Measurements from ENCODE around the gene MICAL2.

Gene MICAL2

DNA sequence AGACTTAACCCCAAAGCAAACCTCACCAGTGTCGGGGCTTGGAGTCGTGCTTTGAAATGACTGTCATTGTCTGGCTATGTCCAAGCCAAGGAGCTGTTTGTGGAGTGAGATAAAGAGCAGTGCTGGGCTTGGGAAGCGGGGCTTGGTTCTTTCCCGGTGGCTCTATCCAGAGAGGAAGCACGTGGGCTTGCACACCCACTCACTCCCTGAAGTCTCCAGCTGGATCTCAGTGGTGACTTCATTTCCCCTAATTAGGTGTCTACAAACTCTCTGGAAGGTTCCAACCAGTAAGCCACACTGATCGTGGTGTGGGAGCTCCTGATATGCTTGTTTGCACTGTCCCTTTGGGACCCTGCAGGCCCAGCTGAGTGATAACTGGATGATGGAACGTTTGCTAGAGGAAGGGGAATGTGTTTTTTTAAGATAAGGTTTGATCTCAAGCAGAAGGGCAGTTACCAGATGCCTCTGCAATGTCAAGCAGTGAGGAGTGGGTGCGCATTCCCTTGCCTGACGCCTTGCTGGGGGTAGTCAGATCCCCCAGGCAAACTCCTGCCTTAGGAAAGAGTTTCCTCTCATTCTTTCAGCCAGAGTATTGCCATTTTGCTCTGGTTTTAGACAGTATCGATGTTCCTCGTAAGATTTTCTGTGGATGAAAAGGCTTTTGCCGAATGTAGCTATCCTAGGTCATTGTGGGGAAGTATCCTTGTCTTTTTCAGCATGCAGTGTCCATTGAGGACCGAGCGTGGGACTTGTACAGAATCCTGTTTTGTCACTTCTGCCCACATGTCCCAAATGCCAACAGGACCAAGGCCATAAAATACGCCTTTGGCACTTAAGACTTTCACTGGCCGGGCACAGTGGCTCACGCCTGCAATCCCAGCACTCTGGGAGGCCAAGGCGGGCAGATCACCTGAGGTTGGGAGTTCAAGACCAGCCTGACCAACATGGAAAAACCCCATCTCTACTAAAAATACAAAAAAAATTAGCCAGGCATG lies 90.9 kb downstream of the MICAL2 start:
- in situ Hi-C loops (cut with MboI; ENCODE audit: low sequenced_read_pairs): no loop called here

DNA sequence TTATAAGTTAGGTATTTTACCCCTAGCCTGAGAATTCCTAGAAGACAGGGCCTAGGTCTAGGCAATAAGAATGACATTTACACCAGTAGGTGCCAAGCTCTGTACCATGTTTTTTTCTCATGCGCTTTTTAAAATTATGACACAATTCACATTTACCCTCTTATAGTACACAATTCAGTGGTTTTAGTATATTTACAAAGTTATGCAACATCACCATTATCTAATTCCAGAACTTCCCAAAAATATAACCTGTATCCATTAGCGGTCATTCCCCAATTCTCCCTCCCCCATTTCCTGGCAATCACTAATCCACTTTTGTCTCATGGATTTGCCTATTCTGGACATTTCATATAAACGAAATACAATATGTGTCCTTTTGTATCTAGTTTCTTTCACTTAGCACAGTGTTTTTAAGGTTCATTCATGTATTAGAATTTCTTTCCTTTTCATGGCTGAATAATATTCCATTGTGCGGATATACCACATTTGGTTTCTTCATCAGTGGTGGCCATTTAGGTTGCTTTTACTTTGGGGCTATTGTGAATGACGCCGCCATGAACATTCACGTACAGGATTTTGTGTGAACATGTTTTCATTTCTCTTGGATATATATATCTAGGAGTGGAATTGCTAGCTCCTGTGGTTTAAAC lies 92.4 kb downstream of the MICAL2 start:
- in situ Hi-C loops (cut with MboI; ENCODE audit: low sequenced_read_pairs): no loop called here

DNA sequence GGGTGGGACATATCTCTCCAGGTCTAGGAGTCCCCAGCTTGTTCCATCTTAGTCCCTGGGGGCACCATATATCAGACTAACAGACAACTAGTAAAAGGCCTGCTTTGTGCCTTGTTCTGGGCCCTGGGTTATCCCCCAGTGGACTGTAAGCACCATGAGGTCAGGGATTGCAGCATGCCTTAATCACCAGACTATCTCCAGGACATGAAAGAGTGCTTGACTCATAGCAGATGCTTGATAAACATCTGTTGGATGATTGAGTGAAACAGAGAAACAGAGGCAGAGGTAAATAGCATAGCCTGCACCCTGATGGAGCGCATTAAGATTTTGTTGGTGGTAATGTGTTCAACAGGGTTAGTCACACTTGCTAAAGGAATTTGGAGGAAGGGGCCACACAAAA lies 94.1 kb downstream of the MICAL2 start:
- in situ Hi-C loops (cut with MboI; ENCODE audit: low sequenced_read_pairs): no loop called here

DNA sequence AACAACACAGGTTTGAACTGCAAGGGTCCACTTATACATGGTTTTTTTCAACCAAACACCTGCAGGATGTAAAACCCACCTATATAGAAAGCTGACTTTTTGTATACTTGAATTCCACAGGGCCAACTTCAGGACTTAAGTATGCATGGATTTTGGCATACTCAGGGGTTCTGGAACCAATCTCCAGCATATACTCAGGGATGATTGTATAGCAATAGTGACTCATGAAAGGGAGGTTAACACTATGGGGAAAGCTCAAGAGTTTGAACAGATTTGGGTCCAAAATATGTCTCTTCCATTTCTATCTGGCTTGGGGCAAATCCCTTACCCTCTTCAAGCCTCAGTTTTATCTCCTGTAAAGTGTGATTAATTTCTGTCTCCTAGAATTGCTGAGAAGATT lies 94.9 kb downstream of the MICAL2 start:
- in situ Hi-C loops (cut with MboI; ENCODE audit: low sequenced_read_pairs): no loop called here

DNA sequence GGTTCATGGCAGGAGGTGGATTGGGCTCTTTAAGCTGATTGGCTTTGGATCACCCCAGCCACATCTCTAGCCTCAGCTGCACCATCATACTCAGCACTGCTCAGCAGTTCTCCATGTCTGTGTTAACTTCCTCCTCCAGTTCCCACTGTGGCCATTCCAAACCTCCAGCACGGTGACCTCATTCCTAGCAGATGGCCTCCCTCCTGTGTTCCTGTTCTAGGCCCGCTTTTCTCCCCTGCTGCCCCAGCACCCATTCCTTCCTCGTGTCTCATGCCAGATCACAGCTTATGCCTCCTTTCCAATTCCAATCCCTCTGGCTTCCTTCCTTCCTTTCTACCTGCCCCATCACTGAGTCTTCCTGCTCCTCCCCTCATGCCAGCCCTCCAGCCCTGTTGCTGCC lies 96.1 kb downstream of the MICAL2 start:
- in situ Hi-C loops (cut with MboI; ENCODE audit: low sequenced_read_pairs): no loop called here

DNA sequence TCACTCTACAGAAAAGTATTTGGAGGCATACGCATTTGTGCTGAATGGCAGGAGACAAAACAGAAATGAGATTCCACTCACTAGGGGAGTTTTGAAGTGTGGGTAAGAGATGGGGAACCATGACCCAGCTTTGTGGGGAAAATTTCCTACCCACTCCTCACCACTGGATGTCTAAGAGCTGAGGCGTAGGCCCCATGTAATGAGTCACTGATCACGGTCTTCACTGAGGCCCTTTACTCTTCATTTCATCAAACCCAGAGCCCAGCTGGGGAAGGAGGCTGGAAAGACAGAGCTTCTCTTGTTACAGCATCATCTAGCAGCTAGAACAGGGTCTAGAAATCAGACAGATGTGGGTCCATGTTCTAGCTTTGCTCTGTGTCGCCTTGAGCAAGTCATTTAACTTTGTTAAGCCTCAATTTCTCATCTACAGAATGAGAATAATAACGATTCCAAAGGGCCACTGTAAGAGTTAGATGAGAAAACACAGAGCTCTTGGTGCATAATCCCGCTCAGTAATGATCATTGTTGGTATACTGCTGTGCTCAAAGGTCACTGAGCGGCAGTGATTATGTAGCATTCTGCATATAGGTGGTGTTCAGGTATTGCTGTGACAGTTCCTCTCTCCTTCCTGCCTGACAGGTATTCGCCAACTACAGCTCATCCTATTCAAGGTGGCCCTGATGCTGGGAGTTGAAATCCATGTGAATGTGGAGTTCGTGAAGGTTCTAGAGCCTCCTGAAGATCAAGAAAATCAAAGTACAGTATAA lies 97.2 kb downstream of the MICAL2 start:
- in situ Hi-C loops (cut with MboI; ENCODE audit: low sequenced_read_pairs): no loop called here

DNA sequence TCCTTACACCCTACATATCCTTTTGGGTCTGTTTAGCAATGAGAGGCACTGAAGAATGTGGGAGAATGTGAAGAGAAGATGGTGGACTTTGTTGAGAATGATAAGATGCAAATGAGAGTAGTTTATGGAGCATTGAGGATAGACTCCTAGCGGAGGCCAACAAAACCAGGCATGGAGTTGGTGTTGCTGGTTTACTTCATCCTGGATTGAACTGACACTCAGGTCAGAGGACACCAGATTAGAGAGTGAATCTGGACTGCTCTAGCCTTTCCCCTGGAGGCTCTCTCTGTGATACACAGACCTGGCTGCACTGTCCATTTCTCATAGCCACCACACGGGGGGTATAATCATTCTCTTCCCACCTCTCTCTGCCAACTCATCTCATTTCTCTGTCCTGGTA lies 98.7 kb downstream of the MICAL2 start:
- in situ Hi-C loops (cut with MboI; ENCODE audit: low sequenced_read_pairs): no loop called here

DNA sequence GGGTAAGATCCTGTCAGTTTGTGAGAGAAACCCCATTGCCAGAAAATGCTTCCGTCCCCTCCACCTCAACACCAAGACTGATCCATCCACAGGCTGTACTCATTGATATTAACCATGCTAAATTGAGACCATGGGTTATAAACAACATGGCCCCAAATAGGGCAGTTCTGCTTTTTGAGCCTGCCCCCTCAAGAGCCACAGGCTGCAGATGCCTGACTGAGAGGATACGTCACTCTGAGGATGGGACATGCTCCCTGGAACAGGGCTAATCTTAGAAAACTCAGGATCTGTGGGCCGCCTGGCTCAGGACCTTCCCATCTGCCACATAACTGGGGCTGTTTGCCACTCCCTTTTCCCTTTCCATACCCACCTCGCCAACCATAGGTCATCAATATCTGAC lies 99.8 kb downstream of the MICAL2 start:
- in situ Hi-C loops (cut with MboI; ENCODE audit: low sequenced_read_pairs): no loop called here

DNA sequence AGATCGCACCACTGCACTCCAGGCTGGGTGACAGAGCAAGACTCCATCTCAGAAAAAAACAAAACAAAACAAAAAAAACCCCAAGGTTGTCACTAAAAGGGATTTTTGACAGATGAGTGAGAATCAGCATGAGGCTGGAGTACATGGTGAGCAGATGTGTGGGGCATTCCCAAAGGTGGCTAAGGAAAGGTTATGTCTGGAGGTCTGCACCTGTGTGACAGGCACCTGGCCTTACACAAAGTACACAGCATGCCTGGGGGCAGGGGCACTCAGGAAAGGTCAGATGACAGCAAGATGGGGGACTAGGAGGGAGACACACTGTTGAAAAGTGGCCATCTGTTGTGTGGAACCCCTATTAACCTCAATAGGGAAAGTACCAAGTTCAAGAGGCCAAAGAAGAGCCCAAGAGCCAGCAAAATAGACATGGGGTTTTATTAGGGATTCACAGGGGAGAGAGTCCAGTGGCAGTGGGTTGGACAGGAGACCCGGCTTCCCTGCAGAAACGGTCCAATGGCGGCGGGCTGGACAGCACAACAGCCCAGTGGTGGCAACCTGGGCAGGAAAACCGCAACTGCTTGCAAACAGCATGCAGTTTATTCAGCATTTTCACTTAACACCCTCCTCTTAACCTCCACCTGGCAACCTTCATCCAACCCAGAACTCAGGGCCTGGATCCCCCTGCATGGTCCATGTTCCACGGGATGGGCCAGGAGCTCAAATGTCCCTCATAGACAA lies 101.1 kb downstream of the MICAL2 start:
- in situ Hi-C loops (cut with MboI; ENCODE audit: low sequenced_read_pairs): no loop called here

DNA sequence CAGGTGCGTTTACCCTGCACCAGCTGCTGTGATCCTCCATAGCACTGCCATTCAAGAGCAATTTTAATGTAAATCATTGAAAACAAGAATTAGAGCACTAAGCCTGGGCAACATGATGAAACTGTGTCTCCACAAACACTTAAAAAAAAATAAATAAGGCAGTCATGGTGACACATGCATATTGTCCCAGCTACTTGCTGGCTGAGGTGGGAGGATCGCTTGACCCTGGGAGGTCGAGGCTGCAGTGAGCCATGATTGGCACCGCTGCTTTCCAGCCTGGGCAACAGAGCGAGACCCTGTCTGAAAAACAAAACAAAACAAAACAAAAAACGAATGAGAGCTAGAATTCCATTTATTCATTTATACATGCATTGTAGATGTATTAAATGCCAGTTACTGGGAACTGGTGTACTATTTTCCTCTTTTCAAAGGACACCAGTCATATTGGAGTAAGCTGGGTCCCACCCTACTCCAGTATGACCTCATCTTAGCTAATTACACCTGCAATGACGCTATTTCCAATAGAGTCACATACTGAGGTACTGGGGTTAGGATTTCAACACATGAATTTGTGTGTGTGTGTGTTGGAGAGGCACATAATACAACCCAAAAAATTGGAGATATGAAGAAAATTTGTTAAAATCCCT lies 101.9 kb downstream of the MICAL2 start:
- in situ Hi-C loops (cut with MboI; ENCODE audit: low sequenced_read_pairs): no loop called here

DNA sequence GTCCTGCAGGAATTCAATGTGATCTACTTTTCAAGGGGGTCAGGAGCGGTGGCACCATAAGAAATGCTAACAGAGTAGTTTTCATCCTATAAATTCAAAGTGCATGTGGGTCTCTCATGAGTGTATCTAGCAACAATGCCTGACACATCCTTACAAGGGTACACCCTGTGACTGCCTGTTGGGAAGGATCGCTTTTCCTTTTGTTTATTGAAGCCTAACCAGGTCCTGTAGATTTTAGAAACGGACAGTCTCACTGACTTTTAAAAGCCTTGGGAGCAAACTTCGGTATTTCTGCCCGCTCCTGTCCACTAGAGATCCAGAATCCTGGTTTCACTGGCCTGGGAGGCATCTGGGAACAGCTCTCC lies 102.4 kb downstream of the MICAL2 start:
- in situ Hi-C loops (cut with MboI; ENCODE audit: low sequenced_read_pairs): no loop called here

DNA sequence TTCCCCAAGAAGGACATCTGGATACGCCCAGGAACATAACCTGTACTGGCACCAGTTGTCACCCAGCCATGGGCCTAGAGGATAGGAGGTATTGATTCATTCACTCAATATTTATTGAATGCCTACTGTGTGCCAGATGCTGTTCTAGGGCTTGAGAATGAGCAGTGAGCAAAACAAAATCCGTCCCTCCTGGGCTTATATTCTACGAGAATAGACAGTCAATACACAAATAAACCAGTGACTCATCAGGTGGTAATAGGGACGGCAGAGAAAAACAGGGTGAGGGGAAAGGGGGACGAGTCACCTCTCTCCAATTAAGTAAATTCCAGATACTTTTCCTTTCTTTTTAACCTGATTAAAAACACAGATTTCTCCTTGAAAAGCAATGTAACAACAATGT lies 103.5 kb downstream of the MICAL2 start:
- in situ Hi-C loops (cut with MboI; ENCODE audit: low sequenced_read_pairs): no loop called here

DNA sequence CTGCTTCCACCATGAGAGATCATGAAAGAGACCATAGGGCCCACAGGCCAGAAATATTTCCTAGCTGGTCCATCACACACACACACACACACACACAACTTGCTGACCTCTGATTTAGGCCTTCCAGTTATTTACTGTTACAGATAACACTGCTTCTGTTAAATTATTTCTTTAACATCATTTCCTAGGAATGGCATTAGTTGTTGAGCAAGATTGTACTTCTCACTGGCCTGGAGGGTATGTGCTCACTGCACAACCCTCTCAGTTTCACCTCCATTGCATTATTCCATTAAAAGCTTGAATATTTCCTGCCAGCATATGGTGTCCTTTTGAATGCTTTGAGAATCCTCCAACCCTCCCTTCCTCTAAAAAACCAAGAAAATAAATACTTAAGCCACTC lies 104.4 kb downstream of the MICAL2 start:
- in situ Hi-C loops (cut with MboI; ENCODE audit: low sequenced_read_pairs): no loop called here

DNA sequence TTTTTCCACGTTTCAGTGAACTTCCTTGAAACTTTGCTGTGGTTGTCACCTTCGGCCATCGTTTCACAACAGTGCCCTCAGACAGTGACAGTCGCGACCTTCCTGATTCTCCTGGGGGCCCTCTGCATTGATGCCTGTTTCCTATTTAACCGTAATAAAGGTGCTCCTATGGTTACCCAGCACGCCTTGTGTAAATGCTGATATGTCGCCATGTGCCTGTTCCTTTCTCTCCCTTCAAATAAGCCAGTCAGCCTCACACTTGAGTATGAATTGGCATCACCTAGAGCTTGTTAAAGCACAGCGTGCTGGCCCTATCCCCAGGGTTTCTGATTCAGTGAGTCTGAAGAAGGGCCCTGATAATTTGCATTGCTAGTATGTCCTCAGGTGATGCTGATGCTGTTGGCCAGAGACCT lies 104.8 kb downstream of the MICAL2 start:
- in situ Hi-C loops (cut with MboI; ENCODE audit: low sequenced_read_pairs): no loop called here

DNA sequence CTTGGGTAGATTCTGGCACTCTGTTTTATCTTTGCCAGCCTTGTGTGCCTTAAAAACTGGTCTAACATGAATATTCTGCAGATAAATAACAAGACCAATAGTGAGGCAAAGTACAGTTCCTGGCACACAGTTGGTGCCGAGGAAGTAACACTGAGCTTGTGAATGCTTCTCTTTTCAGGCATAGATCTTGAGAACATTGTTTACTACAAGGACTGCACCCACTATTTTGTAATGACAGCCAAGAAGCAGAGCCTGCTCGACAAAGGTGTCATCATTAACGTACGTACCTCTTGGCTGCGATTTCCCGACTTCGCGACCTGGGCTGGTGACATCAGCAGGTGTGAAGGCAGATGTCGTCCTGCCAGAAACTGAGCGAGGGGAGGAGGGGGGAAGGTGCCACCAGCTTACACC lies 105.7 kb downstream of the MICAL2 start:
- in situ Hi-C loops (cut with MboI; ENCODE audit: low sequenced_read_pairs): no loop called here

DNA sequence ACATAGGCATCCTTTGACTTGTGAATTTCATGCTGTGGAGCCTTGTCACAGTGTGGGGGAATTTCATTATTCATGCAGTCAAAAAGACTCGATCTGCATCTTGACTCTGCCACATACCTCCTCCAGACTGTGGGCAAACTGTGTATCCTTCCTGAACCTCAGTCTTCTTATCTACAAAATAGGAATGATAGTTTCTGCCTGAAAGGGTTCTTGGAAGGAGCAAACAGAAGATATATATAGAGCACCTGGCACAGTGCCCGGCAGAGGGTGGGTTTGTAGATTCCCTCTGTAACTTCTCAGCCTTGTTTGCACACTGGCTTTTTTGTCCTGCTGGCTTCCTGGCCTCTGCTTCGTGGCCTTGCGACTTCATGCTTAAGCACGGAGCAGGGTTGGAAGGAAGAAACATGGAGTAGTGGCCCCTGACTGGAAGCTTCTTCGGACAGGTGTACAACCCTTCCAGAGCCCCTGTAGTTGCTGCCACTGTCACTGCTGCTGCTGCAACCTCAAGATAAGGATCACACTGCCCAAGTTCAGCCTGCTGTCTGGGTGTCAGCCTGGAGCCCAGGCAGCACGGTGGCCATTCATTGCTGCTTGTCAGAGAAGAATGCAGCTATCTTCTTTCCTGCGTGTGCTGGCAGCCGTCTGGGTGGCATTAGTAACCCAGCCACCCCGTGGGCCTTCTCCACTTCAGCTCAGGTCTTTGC lies 106.4 kb downstream of the MICAL2 start:
- in situ Hi-C loops (cut with MboI; ENCODE audit: low sequenced_read_pairs): no loop called here

DNA sequence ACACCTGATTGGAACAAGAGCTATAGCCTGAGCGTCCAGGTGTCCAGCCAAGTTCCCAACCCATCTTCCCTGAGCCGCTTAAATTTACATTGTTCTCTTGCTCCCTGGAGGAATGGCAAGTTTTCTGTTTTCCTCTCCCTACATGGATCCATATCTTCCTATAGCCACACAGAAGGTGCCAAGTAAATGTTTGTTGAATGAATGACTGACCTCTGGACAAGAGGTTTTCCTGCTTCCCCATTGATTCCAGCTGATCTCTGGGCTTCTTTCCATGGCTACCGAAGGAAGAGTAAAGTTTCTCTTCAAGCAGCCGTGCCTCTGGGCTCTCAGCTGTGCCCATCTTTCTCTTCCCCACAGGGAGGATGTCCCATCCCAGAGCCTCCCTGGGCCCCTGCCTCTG lies 107.5 kb downstream of the MICAL2 start:
- in situ Hi-C loops (cut with MboI; ENCODE audit: low sequenced_read_pairs): no loop called here

DNA sequence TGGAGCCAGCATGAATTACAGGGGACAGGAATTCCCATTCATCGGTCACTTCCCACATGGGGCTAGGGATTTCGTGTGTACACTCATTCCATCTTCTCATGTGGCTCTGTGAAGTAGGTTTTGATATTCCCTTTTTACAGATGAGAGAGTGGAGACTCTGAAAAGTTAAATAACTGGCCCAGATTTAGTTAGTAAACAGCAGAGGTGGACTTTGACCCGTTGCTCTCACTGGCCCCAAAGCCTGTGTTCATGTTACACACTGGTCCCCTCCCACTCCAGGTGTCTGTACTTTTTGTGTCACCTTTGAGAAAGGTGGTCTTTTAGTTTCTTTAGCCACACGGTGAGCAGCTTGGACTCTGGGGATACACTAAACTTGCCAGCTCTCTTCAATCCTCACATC lies 108.5 kb downstream of the MICAL2 start:
- in situ Hi-C loops (cut with MboI; ENCODE audit: low sequenced_read_pairs): no loop called here

DNA sequence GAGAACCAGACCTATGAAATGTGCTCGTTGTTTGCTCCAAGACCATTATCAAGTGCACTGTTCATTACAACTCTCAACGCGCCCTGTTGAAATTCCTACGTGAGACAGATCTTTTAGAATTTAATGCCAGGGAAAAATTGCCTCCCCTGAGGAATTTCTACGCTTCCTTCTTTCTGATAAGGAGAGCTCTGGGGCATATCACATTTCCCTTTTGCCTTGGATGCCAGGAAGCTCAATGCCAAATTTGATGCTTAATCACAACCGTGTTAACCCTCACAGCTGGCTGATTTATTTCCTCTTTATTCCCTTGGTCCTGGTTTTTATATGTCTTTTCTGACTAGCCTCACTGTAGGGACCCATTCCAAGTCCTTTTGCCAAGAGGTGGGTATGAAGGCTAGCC lies 109.4 kb downstream of the MICAL2 start:
- in situ Hi-C loops (cut with MboI; ENCODE audit: low sequenced_read_pairs): no loop called here

DNA sequence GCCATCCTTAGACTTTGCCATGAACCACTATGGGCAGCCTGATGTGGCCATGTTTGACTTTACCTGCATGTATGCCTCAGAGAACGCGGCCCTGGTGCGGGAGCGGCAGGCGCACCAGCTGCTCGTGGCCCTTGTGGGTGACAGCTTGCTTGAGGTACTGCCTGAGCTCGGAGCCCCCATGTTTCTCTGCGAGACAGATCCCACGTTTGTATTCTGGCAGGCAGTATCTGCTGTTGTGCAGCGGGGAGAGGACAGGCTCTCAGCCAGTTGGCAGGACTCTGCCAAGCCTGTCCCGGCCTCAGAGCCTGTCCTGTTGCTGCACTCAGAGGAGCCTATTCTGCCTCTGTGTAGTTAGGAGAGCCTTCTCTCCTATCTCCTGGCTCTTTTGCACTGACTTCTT lies 109.9 kb downstream of the MICAL2 start:
- in situ Hi-C loops (cut with MboI; ENCODE audit: low sequenced_read_pairs): no loop called here

Measured in HL-60/S4 treated with phorbol 12-myristate 13-acetate at 8.2 ng/mL for 4 days and 3 days (cell line).